Smooth muscle cell (in vitro differentiated cells): ENCODE results near the gene PHF23. TPM values are rescaled to one million over a fixed set of nuclear protein-coding genes. Genes with fewer than 3 reads are reported as not detected.

Experiments
- DNase-seq: peaks from one replicate; lab custom pipeline; 2025; ENCODE audit not compliant: unreplicated experiment; lab: John Stamatoyannopoulos, UW
- H2AFZ ChIP-seq: fragments of 200-600 bp; sonication (generic); 2 replicates; pipeline ENCODE4 v1.6.0; 2016; ENCODE audit warnings: antibody characterized with exemption, low read depth, mild to moderate bottlenecking
- H3F3A ChIP-seq: fragments of 200-600 bp; sonication (generic); 2 replicates; pipeline ENCODE4 v1.6.0; 2017; ENCODE audit warnings: antibody characterized with exemption, low read depth
- H3K27ac ChIP-seq: fragments of 200-600 bp; sonication (generic); 2 replicates; pipeline ENCODE4 v1.5.1; 2016; ENCODE audit warnings: low read depth, mild to moderate bottlenecking
- H3K27me3 ChIP-seq: fragments of 200-600 bp; sonication (generic); 2 replicates; pipeline ENCODE4 v1.6.1; 2016; ENCODE audit warnings: low read depth, mild to moderate bottlenecking
- H3K36me3 ChIP-seq: fragments of 200-600 bp; sonication (generic); 2 replicates; pipeline ENCODE4 v1.5.1; 2016; ENCODE audit warnings: low read depth
- H3K4me1 ChIP-seq: fragments of 200-600 bp; sonication (generic); 2 replicates; pipeline ENCODE4 v1.5.1; 2016; ENCODE audit warnings: low read depth
- H3K4me2 ChIP-seq: fragments of 200-600 bp; sonication (generic); 2 replicates; pipeline ENCODE4 v1.6.0; 2016; ENCODE audit warnings: mild to moderate bottlenecking
- H3K4me3 ChIP-seq: fragments of 200-600 bp; sonication (generic); 2 replicates; pipeline ENCODE4 v1.5.1; 2016; ENCODE audit warnings: mild to moderate bottlenecking
- H3K79me2 ChIP-seq: fragments of 200-600 bp; sonication (generic); 2 replicates; pipeline ENCODE4 v1.6.0; 2016; ENCODE audit warnings: low read depth, mild to moderate bottlenecking
- H3K9ac ChIP-seq: fragments of 200-600 bp; sonication (generic); 2 replicates; pipeline ENCODE4 v1.6.0; 2016; ENCODE audit warnings: low read depth
- H3K9me3 ChIP-seq: fragments of 200-600 bp; sonication (generic); replicated peaks from 2 replicates; pipeline ENCODE4 v1.5.1; 2016; ENCODE audit warnings: low read depth
- H4K20me1 ChIP-seq: fragments of 200-600 bp; sonication (generic); 2 replicates; pipeline ENCODE4 v1.6.0; 2016; ENCODE audit warnings: low read depth
- WGBS: methylation state at CpG from one replicate; pipeline ENCODE4 v1.1.7; 2016; ENCODE audit warnings: low lambda C conversion rate; 5-methylcytosine and 5-hydroxymethylcytosine counted together
- polyA plus RNA-seq: library from polyadenylated mRNA; unstranded; fragments of >200 nt; fragmentation: Nextera tagmentation; extraction: Ambion mirVana; gene quantifications from 2 replicates; pipeline ENCODE4 v1.2.1, GENCODE V29; 2016
- total RNA-seq: library from RNA; depleted of rRNA; stranded (reverse); fragments of >200 nt; gene quantifications from 2 replicates; pipeline ENCODE4 v1.2.3, GENCODE V29; 2014
- TF ChIP-seq, protein P1 (sequence below): fragments of 200-600 bp; sonication (generic); IDR thresholded peaks from 2 replicates; pipeline ENCODE4 v1.5.1; 2017; ENCODE audit warnings: borderline replicate concordance, mild to moderate bottlenecking, antibody characterized with exemption; ENCODE audit not compliant: insufficient read depth, poor library complexity, severe bottlenecking

The PHF23 gene
- total and polyA plus RNA-seq, 2 experiments from 2014 or later, result 33.8 to 48.5 TPM

GRCh38 chr17:7256766-7257456 lies 17.7 kb upstream of the PHF23 start:
- TF ChIP-seq, protein P1, sequence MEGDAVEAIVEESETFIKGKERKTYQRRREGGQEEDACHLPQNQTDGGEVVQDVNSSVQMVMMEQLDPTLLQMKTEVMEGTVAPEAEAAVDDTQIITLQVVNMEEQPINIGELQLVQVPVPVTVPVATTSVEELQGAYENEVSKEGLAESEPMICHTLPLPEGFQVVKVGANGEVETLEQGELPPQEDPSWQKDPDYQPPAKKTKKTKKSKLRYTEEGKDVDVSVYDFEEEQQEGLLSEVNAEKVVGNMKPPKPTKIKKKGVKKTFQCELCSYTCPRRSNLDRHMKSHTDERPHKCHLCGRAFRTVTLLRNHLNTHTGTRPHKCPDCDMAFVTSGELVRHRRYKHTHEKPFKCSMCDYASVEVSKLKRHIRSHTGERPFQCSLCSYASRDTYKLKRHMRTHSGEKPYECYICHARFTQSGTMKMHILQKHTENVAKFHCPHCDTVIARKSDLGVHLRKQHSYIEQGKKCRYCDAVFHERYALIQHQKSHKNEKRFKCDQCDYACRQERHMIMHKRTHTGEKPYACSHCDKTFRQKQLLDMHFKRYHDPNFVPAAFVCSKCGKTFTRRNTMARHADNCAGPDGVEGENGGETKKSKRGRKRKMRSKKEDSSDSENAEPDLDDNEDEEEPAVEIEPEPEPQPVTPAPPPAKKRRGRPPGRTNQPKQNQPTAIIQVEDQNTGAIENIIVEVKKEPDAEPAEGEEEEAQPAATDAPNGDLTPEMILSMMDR, result no peak
- H4K20me1 ChIP-seq, result no peaks in the 10 kb centered on the region
- no peak overlapping the region for H3K9ac ChIP-seq
- no peaks in the 10 kb centered on the region for H3K36me3 ChIP-seq
- peaks cover 8% of the 10 kb centered on the region for H3K4me1 ChIP-seq
- H3K27ac ChIP-seq, result no peak overlapping the region
- no peak overlapping the region for H3K4me2 ChIP-seq
- no peaks in the 10 kb centered on the region for H3K9me3 ChIP-seq
- H2AFZ ChIP-seq, result no peak overlapping the region
- H3K27me3 ChIP-seq, result peaks cover 15% of the 10 kb centered on the region
- WGBS, result 96% methylated on average over 8 of the region's 8 CpGs
- H3F3A ChIP-seq, result peaks cover 5% of the 10 kb centered on the region
- DNase-seq, result no peak
- peaks cover 7% of the 10 kb centered on the region for H3K79me2 ChIP-seq
- no peak overlapping the region for H3K4me3 ChIP-seq

- no peak overlapping the region for H3K27ac ChIP-seq
- 98% methylated on average over 4 of the region's 4 CpGs for WGBS
Measured at GRCh38 chr17:7254511-7254910, 15.3 kb upstream of the PHF23 start.

GRCh38 chr17:7253082-7253481 lies 13.8 kb upstream of the PHF23 start:
- H3K79me2 ChIP-seq, result peaks cover 40% of the 10 kb centered on the region
- 87% methylated on average over 5 of the region's 5 CpGs for WGBS

More at GRCh38 chr17:7254511-7254910, 15.3 kb upstream of the PHF23 start:
- no peaks in the 10 kb centered on the region for H3K9me3 ChIP-seq
- TF ChIP-seq, protein P1, result no peak
- no peaks in the 10 kb centered on the region for H3K36me3 ChIP-seq
- peaks cover 26% of the 10 kb centered on the region for H3K79me2 ChIP-seq
- no peak overlapping the region for H3K4me2 ChIP-seq
- no peak overlapping the region for H2AFZ ChIP-seq
- peaks cover 4% of the 10 kb centered on the region for H4K20me1 ChIP-seq
- H3K4me3 ChIP-seq, result no peak overlapping the region
- H3F3A ChIP-seq, result peaks cover 3% of the 10 kb centered on the region
- no peaks in the 10 kb centered on the region for H3K27me3 ChIP-seq
- DNase-seq, result no peak
- H3K4me1 ChIP-seq, result peaks cover 18% of the 10 kb centered on the region
- H3K9ac ChIP-seq, result no peak overlapping the region

More at GRCh38 chr17:7253082-7253481, 13.8 kb upstream of the PHF23 start:
- Histone ChIP-seq H3K4me2 (peak overlapping the region; percentile 91), H3K27ac (peak overlapping the region; percentile 99), H3K9me3 (no peaks in the 10 kb centered on the region), H3K9ac (peak overlapping the region; percentile 97), H3K27me3 (no peaks in the 10 kb centered on the region), H2AFZ (no peak overlapping the region), H3K36me3 (no peaks in the 10 kb centered on the region), H3K4me1 (peaks cover 18% of the 10 kb centered on the region), H3K4me3 (peak overlapping the region; percentile 100), H4K20me1 (peaks cover 8% of the 10 kb centered on the region), H3F3A (no peaks in the 10 kb centered on the region)
- TF ChIP-seq, protein P1, result no peak
- no peak for DNase-seq
